GM19023 (cell line): Measurements from ENCODE around the gene NEXMIF.
"Not testable (repeated sequence)": the region's sequence is repeated elsewhere in the genome, so short reads cannot be mapped to it uniquely, and the experiment has no call there.

Experiments
- ATAC-seq: cut with Tn5 transposase; IDR thresholded peaks from one replicate; pipeline ENCODE4 v1.9.1; 2021; ENCODE audit warnings: mild to moderate bottlenecking, moderate library complexity; ENCODE audit not compliant: unreplicated experiment

Gene NEXMIF

GRCh38 chrX:74797338-74797887, 127.8 kb downstream of the NEXMIF start:
- ATAC-seq, result no peak

- no peak for ATAC-seq
These were observed 136.6 kb downstream of the NEXMIF start for GRCh38 chrX:74788545-74789086.

- ATAC-seq, result no peak
These were observed 140.6 kb downstream of the NEXMIF start for GRCh38 chrX:74784629-74785028.

GRCh38 chrX:74781507-74782034, 143.7 kb downstream of the NEXMIF start:
- peak; percentile 52 for ATAC-seq

GRCh38 chrX:74779175-74779574, 146.1 kb downstream of the NEXMIF start:
- no peak for ATAC-seq

- ATAC-seq, result no peak
These were observed 150.3 kb downstream of the NEXMIF start for GRCh38 chrX:74774988-74775387.

GRCh38 chrX:74736450-74736849, 188.8 kb downstream of the NEXMIF start:
- no peak for ATAC-seq

- ATAC-seq, result no peak
These were observed 220.0 kb downstream of the NEXMIF start for GRCh38 chrX:74705269-74705668.

GRCh38 chrX:74701343-74701742, 223.9 kb downstream of the NEXMIF start:
- ATAC-seq, result not testable (repeated sequence)

- ATAC-seq, result no peak
These were observed 240.8 kb downstream of the NEXMIF start for GRCh38 chrX:74684466-74684865.
